GM18499 (cell line): ENCODE measurements around the gene ALDH1A1.

Experiments used
- ATAC-seq: cut with Tn5 transposase; IDR thresholded peaks from one replicate; pipeline ENCODE4 v1.9.1; 2021; ENCODE audit warnings: moderate number of reproducible peaks; ENCODE audit not compliant: insufficient read depth, unreplicated experiment

The ALDH1A1 gene

GRCh38 chr9:72952914-72953313, at the start of gene ALDH1A1:
Gene ALDH1A1, minus strand, starts transcription at chr9:72953053. Its CDS starts 53 bp downstream, at chr9:72953000.
- ATAC-seq: no peak

DNA sequence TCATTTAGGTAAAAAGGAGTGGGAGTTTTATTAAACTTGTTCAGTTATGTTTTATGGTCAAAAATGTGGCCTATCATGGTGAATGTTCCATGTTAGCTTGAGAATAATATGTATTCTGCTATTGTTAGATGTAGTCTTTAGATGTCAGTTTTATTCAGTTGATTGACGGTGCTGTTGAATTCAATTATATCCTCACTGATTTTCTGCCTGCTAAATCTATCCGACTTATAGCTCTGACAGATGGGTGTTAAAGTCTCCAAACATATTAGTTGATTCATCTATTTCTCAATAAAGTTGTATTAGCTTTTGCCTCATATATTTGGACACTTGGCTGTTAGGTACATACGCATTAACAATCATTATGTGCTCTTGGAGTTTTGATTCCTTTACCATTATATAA, 49.0 kb upstream of the ALDH1A1 start:
- no peak for ATAC-seq

GRCh38 chr9:72998363-72998762, 45.5 kb upstream of the ALDH1A1 start:
- ATAC-seq: no peak

GRCh38 chr9:72997387-72997995, 44.6 kb upstream of the ALDH1A1 start:
- no peak for ATAC-seq

- ATAC-seq: no peak
Measured at GRCh38 chr9:72996684-72997314, 43.9 kb upstream of the ALDH1A1 start.

- ATAC-seq: no peak
Measured at GRCh38 chr9:72996114-72996513, 43.3 kb upstream of the ALDH1A1 start.

DNA sequence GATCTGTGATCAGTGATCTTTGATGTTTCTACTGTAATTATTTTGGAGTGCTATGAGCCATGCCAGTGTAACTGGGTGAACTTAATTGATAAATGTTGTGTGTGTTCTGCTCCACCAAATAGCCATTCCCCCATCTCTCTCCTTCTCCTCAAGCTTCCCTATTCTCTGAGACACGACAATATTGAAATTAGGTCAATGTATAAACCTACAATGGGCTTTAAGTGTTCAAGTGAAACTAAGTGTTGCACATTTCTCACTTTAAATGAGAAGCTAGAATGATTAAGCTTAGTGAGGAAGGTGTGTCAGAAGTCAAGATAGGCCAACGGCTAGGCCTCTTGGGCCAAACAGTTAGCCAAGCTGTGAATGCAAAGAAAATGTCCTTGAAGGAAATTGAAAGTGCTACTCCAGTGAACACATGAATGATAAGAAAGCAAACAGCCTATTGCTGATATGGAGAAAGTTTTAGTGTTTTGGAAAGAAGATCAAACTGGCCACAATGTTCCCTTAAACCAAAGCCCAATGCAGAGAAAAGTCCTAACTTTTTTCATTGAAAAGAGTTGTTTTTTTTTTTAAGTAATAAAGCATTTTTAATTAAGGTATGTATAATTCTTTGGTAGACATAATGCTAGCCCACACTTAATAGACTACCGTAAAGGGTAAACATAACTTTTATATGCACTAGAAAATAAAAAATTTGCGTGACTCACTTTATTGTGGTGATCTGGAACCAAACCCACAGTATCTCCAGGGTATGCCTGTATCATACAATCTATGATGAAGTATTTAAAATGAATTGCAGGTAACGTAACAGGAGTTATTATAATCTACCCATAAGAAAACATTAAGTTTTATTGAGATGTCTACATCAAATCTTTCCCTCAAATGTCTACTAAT, 42.5 kb upstream of the ALDH1A1 start:
- no peak for ATAC-seq

DNA sequence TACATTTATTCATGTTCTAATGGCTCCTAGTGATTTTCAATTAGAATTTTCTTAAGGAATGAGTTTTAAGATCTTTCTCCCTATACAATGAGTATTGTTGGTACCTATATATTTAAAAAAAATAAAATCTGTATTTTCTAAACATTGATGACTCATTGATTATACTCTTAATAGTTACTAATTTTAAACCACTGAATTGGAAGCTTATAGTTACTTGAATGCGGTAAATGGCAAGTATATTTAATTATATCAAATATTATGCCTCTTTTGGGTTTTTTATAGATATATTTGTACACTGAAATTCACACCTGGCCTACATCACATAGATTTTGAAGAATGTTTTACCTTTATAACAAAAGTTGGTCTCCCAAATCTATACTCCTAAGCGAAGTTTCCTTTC, 38.9 kb upstream of the ALDH1A1 start:
- no peak for ATAC-seq

DNA sequence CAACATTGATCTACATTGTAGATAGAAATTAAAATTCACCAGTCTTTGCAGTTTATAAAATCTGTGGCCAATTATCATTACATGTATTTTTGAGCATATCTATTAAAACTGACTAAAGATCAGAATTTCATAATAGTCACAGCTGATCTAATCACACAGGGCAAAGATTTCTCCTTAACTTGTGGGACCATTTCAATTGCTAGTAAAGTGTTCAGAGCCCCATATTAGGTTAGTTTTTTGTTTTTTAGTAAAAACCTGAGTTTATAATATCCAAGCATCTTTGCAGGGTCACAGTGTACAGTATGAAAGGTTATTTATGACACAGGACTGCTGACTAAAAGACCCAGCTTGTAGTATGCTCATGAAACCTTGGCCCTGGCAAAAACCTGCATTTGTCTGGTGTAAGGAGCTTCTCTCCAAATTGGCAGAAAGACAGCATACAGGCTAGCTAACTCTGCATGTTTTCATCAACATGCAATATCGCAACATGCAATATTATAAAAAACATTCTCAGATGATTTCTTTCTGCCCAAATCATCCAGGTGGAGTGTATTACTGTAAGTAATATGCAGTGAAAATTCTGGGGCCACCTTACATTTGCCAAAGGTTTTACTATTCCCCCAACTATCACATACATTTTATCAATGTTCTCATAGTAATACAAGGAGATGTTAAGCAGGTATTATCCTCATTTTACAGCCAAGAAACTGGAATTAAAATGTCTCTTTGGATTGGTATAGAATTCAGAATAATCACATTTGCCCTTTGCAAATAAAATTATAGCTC, 37.7 kb upstream of the ALDH1A1 start:
- no peak for ATAC-seq

- ATAC-seq: no peak
Measured at GRCh38 chr9:72986522-72987116, 33.8 kb upstream of the ALDH1A1 start.

DNA sequence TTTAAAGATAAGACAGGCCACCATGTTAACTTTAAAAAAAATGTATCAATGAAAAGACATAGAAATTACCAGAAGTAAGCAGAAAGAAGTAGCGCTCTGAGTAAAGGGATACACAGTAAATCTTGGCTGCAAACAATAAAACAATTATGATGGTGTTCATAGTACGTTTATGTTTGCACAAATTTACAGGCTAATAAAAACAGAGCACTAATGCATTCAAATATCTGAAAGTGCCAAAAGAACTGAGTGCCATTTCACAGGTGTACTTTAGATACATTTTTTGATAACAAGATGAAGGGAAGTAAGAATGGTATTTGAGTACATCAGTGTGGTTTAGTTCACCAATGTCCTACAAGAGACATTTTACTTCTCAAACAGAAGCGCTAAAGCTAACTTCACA, 32.9 kb upstream of the ALDH1A1 start:
- no peak for ATAC-seq

- no peak for ATAC-seq
Measured at GRCh38 chr9:72984991-72985390, 32.1 kb upstream of the ALDH1A1 start.

DNA sequence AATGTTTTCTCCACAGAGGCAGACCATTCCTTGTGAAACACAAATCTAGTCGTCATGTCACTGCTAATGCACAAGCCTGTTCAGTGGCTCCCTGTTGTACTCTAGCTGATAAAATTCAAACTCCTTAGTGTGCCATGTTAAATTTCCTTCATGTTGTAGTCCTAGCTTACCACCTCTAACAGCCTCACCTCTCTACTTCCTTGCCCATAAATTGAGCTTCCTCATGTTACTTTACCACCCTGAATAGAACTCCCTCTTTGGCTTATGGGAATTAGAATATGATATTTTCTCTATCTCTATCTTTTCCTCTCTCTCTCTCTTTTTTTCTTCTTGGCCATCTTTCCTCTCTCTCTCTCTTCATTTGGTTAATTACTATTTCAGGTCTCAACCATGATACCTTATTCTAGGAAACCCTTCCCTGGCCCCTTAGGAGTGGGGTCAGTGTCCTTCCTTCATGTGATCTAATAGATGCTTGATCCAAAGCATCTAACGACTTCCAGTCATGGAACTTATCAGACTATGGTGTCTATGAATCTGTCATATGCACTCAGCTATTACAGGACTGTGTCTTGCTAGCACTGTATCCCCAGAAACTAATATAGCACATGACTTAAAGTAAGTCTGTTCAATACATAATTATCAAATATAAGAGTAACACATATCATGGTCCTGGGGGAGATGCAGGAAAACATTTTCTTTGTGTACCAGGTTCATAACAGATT, 31.5 kb upstream of the ALDH1A1 start:
- no peak for ATAC-seq

DNA sequence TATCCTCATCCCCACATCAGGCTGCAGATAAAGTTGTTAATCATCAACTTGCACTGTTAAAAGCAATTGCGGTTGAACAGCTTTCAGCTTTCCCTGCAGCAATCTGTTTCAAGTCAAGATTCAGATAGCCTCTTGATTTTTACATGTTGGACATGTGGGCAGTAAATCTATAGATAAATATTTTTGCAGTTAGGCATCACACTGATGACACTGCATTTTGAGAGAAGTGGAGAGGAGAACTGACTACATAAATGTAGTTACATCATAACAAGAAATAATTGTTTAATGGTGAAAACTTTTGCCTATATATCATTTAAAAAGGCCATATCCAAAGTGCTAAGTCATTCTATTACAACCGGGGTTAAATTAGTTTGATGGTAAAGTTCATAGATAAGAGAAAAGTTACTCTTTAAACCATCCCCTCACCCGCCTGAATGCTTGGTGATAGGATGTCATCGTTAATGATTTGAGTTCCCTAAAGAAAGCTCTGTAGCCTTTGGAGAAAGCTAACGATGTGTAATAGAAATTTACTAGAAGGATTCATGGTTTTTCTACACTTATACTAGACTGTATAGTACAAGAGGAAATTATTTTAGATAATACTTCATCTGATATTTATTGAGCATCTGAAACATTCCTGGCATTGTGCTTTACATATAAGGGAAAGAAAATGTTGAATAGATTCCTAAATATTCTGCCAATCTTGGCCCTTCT, 30.8 kb upstream of the ALDH1A1 start:
- ATAC-seq: no peak

- no peak for ATAC-seq
Measured at GRCh38 chr9:72983056-72983455, 30.2 kb upstream of the ALDH1A1 start.

- ATAC-seq: no peak
Measured at GRCh38 chr9:72982146-72982799, 29.4 kb upstream of the ALDH1A1 start.

- no peak for ATAC-seq
Measured at GRCh38 chr9:72981433-72981832, 28.6 kb upstream of the ALDH1A1 start.

- no peak for ATAC-seq
Measured at GRCh38 chr9:72980600-72981265, 27.9 kb upstream of the ALDH1A1 start.
